ENCODE data around the gene OR4N2.
"Not testable (repeated sequence)": the region's sequence is repeated elsewhere in the genome, so short reads cannot be mapped to it uniquely, and the experiment has no call there.

DNA sequence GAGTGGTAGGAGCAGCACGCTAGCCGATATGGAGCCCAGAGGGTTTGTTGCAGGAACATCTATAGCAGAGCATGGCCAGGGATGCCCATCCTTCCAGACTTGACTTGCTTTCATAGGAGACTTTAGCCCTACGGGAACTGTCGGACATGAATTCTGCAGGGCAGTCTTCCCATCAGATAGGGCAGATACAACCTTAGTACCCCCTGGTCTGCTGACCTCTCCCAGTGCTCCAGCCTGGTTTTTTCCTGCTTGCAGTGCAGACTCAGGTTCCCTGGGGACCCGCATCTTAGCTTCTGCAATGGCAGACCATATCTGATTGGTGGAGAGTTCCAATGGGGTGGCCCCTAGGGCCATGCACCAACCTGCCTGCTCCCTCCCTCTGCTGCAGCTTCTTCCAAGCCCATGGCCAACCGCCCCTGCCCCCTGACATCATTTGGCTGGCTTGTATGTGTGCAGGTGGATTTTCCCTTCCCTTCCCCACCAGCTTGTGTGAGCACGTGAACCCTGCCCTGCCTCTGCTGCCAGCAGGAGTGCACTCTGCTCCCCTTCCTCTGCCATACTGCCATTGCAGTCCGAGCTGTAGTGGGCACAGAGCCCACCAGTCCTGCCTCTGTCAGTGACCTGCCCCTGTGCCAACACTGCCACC lies 30.8 kb downstream of the OR4N2 start:
- TF ChIP-seq CTCF (IDR thresholded peaks at IDR 0.05; ENCODE audit: low read length); EZH2 (IDR thresholded peaks at IDR 0.05; ENCODE audit: borderline replicate concordance, low read length): not testable (repeated sequence)
